B cell (primary cell): ENCODE results near the gene NCOA5. TPM values are rescaled to one million over a fixed set of nuclear protein-coding genes. Genes with fewer than 3 reads are reported as not detected.

Experiments used
- ATAC-seq: fragments of 200-7000 bp; cut with Tn5 transposase; one replicate; pipeline ENCODE4 v1.10.0; 2021; ENCODE audit warnings: low read depth, mild to moderate bottlenecking, moderate number of reproducible peaks, moderate library complexity
- CTCF ChIA-PET: fragments of 350-600 bp; sonication (Branson Sonifier 250); formaldehyde crosslinking; loops from one replicate; lab custom pipeline; 2021; ENCODE audit warnings: antibody characterized with exemption, inconsistent platforms; lab: Charles Lee
- POLR2A ChIA-PET: fragments of 350-600 bp; sonication (Branson Sonifier 250); formaldehyde crosslinking; loops from one replicate; lab custom pipeline; 2021; ENCODE audit warnings: antibody characterized with exemption; lab: Charles Lee
- DNase-seq: peaks from one replicate; pipeline ENCODE4 v3.0.0; 2013
- H2AFZ ChIP-seq: 2 replicates; pipeline ENCODE4 v1.6.1; 2012; ENCODE audit warnings: mild to moderate bottlenecking, low read depth, low read length; ENCODE audit not compliant: insufficient read depth, poor library complexity, severe bottlenecking
- H3K27ac ChIP-seq, 2 donors: 1 replicate in 1 of 2; 2 replicates in 1 of 2; pipeline ENCODE4 v1.5.1; 2012 to 2013; ENCODE audit warnings: low read length in 2 of 2, mild to moderate bottlenecking in 2 of 2, moderate library complexity in 1 of 2
- H3K27me3 ChIP-seq, 4 experiments: fragments of 200-600 bp in 1 of 4; sonication (generic) in 1 of 4; replicated peaks in 1 of 4; 1 replicate in 2 of 4; 2 replicates in 2 of 4; pipeline versions ENCODE4 v1.6.1 to v1.7.0; 2013 to 2016; ENCODE audit warnings: low read length in 3 of 4, mild to moderate bottlenecking in 2 of 4, mixed read lengths in 1 of 4, moderate library complexity in 1 of 4; ENCODE audit not compliant: insufficient read depth in 4 of 4, control insufficient read depth in 3 of 4; ENCODE audit errors: control extremely low read depth in 1 of 4
- H3K36me3 ChIP-seq, 2 experiments: replicated peaks in 1 of 2; 1 replicate in 1 of 2; 2 replicates in 1 of 2; pipeline versions ENCODE4 v1.6.1 to v1.7.1; 2013; ENCODE audit warnings: low read length in 1 of 2; ENCODE audit not compliant: insufficient read depth in 2 of 2, control insufficient read depth in 1 of 2; ENCODE audit errors: control extremely low read depth in 1 of 2, extremely low read depth in 1 of 2
- H3K4me1 ChIP-seq, 2 donors: fragments of 200-600 bp in 1 of 2; sonication (generic) in 1 of 2; 1 replicate in 1 of 2; 2 replicates in 1 of 2; pipeline versions ENCODE4 v1.5.1 to v1.6.1; 2013 to 2017; ENCODE audit warnings: low read length in 2 of 2; ENCODE audit not compliant: control insufficient read depth in 2 of 2, insufficient read depth in 2 of 2
- H3K4me2 ChIP-seq: replicated peaks from 2 replicates; pipeline ENCODE3; 2012; ENCODE audit warnings: mild to moderate bottlenecking, low read depth, low read length; ENCODE audit not compliant: poor library complexity, severe bottlenecking
- H3K4me3 ChIP-seq, 5 experiments: fragments of 200-600 bp in 1 of 5; sonication (generic) in 1 of 5; 1 replicate in 3 of 5; 2 replicates in 2 of 5; pipeline versions ENCODE4 v1.5.1 to v1.7.0; 2011 to 2016; ENCODE audit warnings: low read length in 4 of 5, mild to moderate bottlenecking in 4 of 5, low read depth in 2 of 5, control low read depth in 1 of 5, moderate library complexity in 1 of 5; ENCODE audit not compliant: insufficient read depth in 1 of 5; ENCODE audit errors: control extremely low read depth in 1 of 5, extremely low read depth in 1 of 5
- H3K79me2 ChIP-seq: fragments of 200-600 bp; sonication (generic); one replicate; pipeline ENCODE4 v1.6.0; 2016; ENCODE audit warnings: low read length; ENCODE audit not compliant: control insufficient read depth, insufficient read depth
- H3K9ac ChIP-seq: fragments of 200-600 bp; sonication (generic); 2 replicates; pipeline ENCODE4 v1.6.1; 2017; ENCODE audit warnings: mild to moderate bottlenecking, low read length, moderate library complexity
- H3K9me3 ChIP-seq, 3 donors: one replicate each; pipeline versions ENCODE4 v1.6.1 to v1.7.1; 2013; ENCODE audit warnings: low read length in 2 of 3; ENCODE audit not compliant: control insufficient read depth in 2 of 3, insufficient read depth in 1 of 3; ENCODE audit errors: control extremely low read depth in 1 of 3
- H4K20me1 ChIP-seq: 2 replicates; pipeline ENCODE4 v1.6.0; 2012; ENCODE audit warnings: mild to moderate bottlenecking, low read length; ENCODE audit not compliant: insufficient read depth, control insufficient read depth, poor library complexity, severe bottlenecking
- H3K27ac Mint-ChIP-seq: one replicate; pipeline ENCODE4 v1.8.0; 2021; ENCODE audit warnings: mixed read lengths
- H3K27me3 Mint-ChIP-seq: one replicate; pipeline ENCODE4 v1.8.0; 2021; ENCODE audit warnings: mixed read lengths
- H3K4me1 Mint-ChIP-seq: one replicate; pipeline ENCODE4 v1.8.0; 2021; ENCODE audit warnings: mixed read lengths
- H3K4me3 Mint-ChIP-seq: one replicate; pipeline ENCODE4 v1.8.0; 2021; ENCODE audit warnings: mixed read lengths
- H3K9me3 Mint-ChIP-seq: one replicate; pipeline ENCODE4 v1.8.0; 2022; ENCODE audit warnings: mixed read lengths; ENCODE audit not compliant: insufficient read depth
- CTCF ChIP-seq: fragments of 200-600 bp; IDR thresholded peaks from one replicate; pipeline ENCODE4 v1.8.0; 2022; ENCODE audit warnings: antibody characterized with exemption, mild to moderate bottlenecking
- EZH2 ChIP-seq: IDR thresholded peaks from 2 replicates; pipeline ENCODE4 v1.6.1; 2012; ENCODE audit warnings: borderline replicate concordance, low read depth, mild to moderate bottlenecking, moderate library complexity, low read length; ENCODE audit not compliant: insufficient read depth, poor library complexity, severe bottlenecking
- WGBS: methylation state at CpG from one replicate; pipeline ENCODE4 v1.1.5; 2013; ENCODE audit warnings: missing lambda C conversion rate; ENCODE audit not compliant: insufficient coverage; 5-methylcytosine and 5-hydroxymethylcytosine counted together
- intact Hi-C: fragments of 100-400 bp; cut with micrococcal nuclease; formaldehyde crosslinking; loops from one replicate; pipeline ENCODE4 v1.10.0; 2022
- polyA plus RNA-seq: library from polyadenylated mRNA; depleted of rRNA; stranded (reverse); fragments of >200 nt; gene quantifications from 2 replicates; pipeline ENCODE4 v1.2.3, GENCODE V29; 2012
- total RNA-seq, 2 donors: library from RNA; stranded (reverse); fragments of 120-200 nt in 1 of 2; gene quantifications; 1 replicate in 1 of 2; 2 replicates in 1 of 2; pipeline versions ENCODE4 v1.2.3 to v1.2.4, GENCODE V29; 2013 to 2022

The NCOA5 gene
- total and polyA plus RNA-seq, 2 donors (not counting 1 experiment from before 2014, with no cell fraction given) = 26.0 to 41.6 TPM

- Histone ChIP-seq H2AFZ (no peak overlapping the region), H3K27me3 (no peaks in the 10 kb centered on the region), H3K9ac (no peak overlapping the region), H3K4me1 (peaks cover 16 to 29% of the 10 kb centered on the region in 2 donors), H3K27ac (no peak overlapping the region), H4K20me1 (peaks cover 82% of the 10 kb centered on the region), H3K79me2 (peaks cover 21% of the 10 kb centered on the region), H3K36me3 (peaks cover 0 to 62% of the 10 kb centered on the region in 2 experiments), H3K4me2 (no peak overlapping the region), H3K9me3 (no peaks in the 10 kb centered on the region), H3K4me3 (no peak overlapping the region)
- ChIA-PET CTCF (interaction anchor here (1.0 to 3.4 kb wide), 4 partner anchors 8 to 105 kb away, joined by 3 to 27 read pairs (median 8); no protein-coding TSS in a partner anchor), POLR2A (no interaction called here)
- no peak for TF ChIP-seq EZH2
- no peak for TF ChIP-seq CTCF
- WGBS = 85% methylated on average over 3 of the region's 11 CpGs
- intact Hi-C loops = no loop called here
- H3K4me1 Mint-ChIP-seq = peaks cover 52% of the 10 kb centered on the region
- no peak for DNase-seq
- H3K27ac Mint-ChIP-seq = no peak overlapping the region
- H3K27me3 Mint-ChIP-seq = no peaks in the 10 kb centered on the region
- H3K9me3 Mint-ChIP-seq = no peaks in the 10 kb centered on the region
- no peak overlapping the region for H3K4me3 Mint-ChIP-seq
- no peak for ATAC-seq
Observed at GRCh38 chr20:46127396-46128010, 37.7 kb upstream of the NCOA5 start.

- H3K27ac Mint-ChIP-seq = peak overlapping the region; percentile 12
- H2AFZ ChIP-seq = no peak overlapping the region
- WGBS = 100% methylated on average over 2 of the region's 5 CpGs
- H3K4me1 ChIP-seq = peaks cover 21 to 29% of the 10 kb centered on the region in 2 donors
- H3K79me2 ChIP-seq = peaks cover 31% of the 10 kb centered on the region
- intact Hi-C loops = no loop called here
- H3K4me2 ChIP-seq = no peak overlapping the region
- CTCF ChIA-PET = interaction anchor here (1.0 to 2.3 kb wide), 4 partner anchors 19 to 104 kb away, joined by 3 to 6 read pairs (median 4); no protein-coding TSS in a partner anchor
- no peaks in the 10 kb centered on the region for H3K9me3 Mint-ChIP-seq
- no peaks in the 10 kb centered on the region for H3K27me3 Mint-ChIP-seq
- POLR2A ChIA-PET = interaction anchor here (0.6 kb wide), 1 partner anchor 10 kb away, joined by 4 read pairs; no protein-coding TSS in a partner anchor
- no peaks in the 10 kb centered on the region for H3K9me3 ChIP-seq
- no peak overlapping the region for H3K27ac ChIP-seq
- H4K20me1 ChIP-seq = peaks cover 89% of the 10 kb centered on the region
- H3K36me3 ChIP-seq = peaks cover 0 to 72% of the 10 kb centered on the region in 2 experiments
- DNase-seq (no peak), ATAC-seq (no peak)
- H3K4me1 Mint-ChIP-seq = peaks cover 56% of the 10 kb centered on the region
- TF ChIP-seq EZH2 (no peak), CTCF (no peak)
- no peaks in the 10 kb centered on the region for H3K27me3 ChIP-seq
- no peak overlapping the region for H3K4me3 Mint-ChIP-seq
- no peak overlapping the region for H3K4me3 ChIP-seq
- no peak overlapping the region for H3K9ac ChIP-seq
Observed at GRCh38 chr20:46126440-46127056, 36.8 kb upstream of the NCOA5 start.
